ENCODE data around the gene WDR82.
A peak's percentile ranks its signal among the peaks of the same experiment; 100 is the strongest.

WDR82 gene

GRCh38 chr3:52210550-52211046, 67.9 kb downstream of the WDR82 start:
- Mint-ChIP-seq H3K36me3 (peaks cover 77% of the 10 kb centered on the region), H3K27ac (no peak overlapping the region), H3K27me3 (no peaks in the 10 kb centered on the region), H3K4me3 (no peak overlapping the region), H3K4me1 (peaks cover 10% of the 10 kb centered on the region), H3K9me3 (no peaks in the 10 kb centered on the region)
- ATAC-seq: no peak

- peaks cover 4% of the 10 kb centered on the region for H3K4me1 Mint-ChIP-seq
- no peaks in the 10 kb centered on the region for H3K27me3 Mint-ChIP-seq
- H3K27ac Mint-ChIP-seq: peak overlapping the region; percentile 30
- H3K9me3 Mint-ChIP-seq: no peaks in the 10 kb centered on the region
- H3K4me3 Mint-ChIP-seq: no peak overlapping the region
- ATAC-seq: no peak
- peaks cover 73% of the 10 kb centered on the region for H3K36me3 Mint-ChIP-seq
Measured at GRCh38 chr3:52210037-52210436, 68.4 kb downstream of the WDR82 start.

DNA sequence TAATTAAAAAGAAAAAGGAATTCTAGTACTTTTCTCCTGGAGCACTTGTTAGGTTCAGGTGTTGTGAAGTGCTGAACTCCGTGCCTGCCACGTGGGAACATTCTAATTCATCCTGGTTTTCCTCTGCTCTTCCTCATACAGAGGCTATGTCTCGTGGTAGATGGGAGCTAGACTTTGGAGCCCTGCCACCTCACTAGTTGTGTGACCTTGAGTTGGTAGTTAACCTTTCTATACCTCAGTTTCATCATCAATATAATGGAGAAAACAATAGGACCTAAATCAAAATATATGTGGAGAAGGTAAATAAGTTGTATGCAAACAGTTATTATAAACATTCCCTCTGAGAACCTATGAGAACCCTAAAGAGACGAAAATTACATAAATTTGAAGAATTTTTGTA, 69.9 kb downstream of the WDR82 start:
- no peaks in the 10 kb centered on the region for H3K9me3 Mint-ChIP-seq
- H3K4me1 Mint-ChIP-seq: no peaks in the 10 kb centered on the region
- no peak overlapping the region for H3K4me3 Mint-ChIP-seq
- peaks cover 74% of the 10 kb centered on the region for H3K36me3 Mint-ChIP-seq
- H3K27me3 Mint-ChIP-seq: no peaks in the 10 kb centered on the region
- ATAC-seq: no peak
- H3K27ac Mint-ChIP-seq: no peak overlapping the region

DNA sequence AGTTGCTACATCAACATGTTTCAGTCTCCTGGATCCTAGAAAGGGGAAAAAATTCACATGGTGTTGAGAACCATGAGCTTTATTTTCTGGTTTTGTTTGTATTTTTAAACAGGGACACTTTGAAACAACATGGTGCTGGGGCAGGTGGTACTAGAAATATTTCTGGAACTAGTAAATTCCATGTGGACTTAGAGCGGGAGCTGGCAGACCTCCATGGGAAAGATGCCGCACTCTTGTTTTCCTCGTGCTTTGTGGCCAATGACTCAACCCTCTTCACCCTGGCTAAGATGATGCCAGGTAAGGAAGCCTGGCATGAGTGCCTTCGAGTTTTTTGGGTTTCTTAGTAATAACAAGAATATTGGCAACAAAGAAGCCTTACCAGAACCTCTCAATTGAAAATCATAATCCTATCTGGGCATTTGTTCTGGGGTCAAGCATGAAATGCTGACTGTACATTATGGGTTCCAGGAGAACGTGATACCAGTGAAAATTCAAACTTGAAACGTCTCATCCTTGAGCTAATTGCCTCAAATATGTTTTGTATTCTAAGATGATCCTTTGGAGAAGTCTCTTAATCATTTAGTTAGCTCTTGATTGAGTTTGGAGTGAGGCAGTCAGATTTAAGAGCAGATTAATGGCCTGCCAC, 72.6 kb downstream of the WDR82 start:
- Mint-ChIP-seq H3K4me1 (peaks cover 24% of the 10 kb centered on the region), H3K27ac (no peak overlapping the region), H3K36me3 (peaks cover 77% of the 10 kb centered on the region), H3K4me3 (no peak overlapping the region), H3K9me3 (no peaks in the 10 kb centered on the region), H3K27me3 (no peaks in the 10 kb centered on the region)
- no peak for ATAC-seq

Measured in stimulated activated memory B cell treated with anti-CD40 and anti-IgM and Interleukin-4, amounts not matched to agents 10 μg/mL and 1 μg/mL and 100 μg/mL, for 72 hours (primary cell).